Fibroblast of lung (primary cell): ENCODE data around the gene PCSK5. TPM values are rescaled to one million over a fixed set of nuclear protein-coding genes. Genes with fewer than 3 reads are reported as not detected.

Source experiments
- DNase-seq, 2 donors: peaks; one replicate each; pipeline versions ENCODE4 v3.0.0 to v3.0.0-alpha.2; 2010; ENCODE audit warnings: low read depth in 2 of 2
- H2AFZ ChIP-seq: 2 replicates; pipeline ENCODE4 v1.5.1; 2012; ENCODE audit warnings: low read length, control low read depth, inconsistent platforms
- H3K27ac ChIP-seq: 2 replicates; pipeline ENCODE4 v1.5.1; 2011; ENCODE audit warnings: low read length, control low read depth; ENCODE audit not compliant: insufficient read depth
- H3K27me3 ChIP-seq: 2 replicates; pipeline ENCODE4 v1.5.1; 2011; ENCODE audit warnings: mild to moderate bottlenecking, low read length; ENCODE audit not compliant: control insufficient read depth, insufficient read depth
- H3K36me3 ChIP-seq: 2 replicates; pipeline ENCODE4 v1.5.1; 2011; ENCODE audit warnings: low read length; ENCODE audit not compliant: control insufficient read depth, insufficient read depth
- H3K4me1 ChIP-seq: 2 replicates; pipeline ENCODE4 v1.5.1; 2011; ENCODE audit warnings: low read length; ENCODE audit not compliant: control insufficient read depth, insufficient read depth; ENCODE audit errors: extremely low read depth
- H3K4me2 ChIP-seq: 2 replicates; pipeline ENCODE4 v1.5.1; 2011; ENCODE audit warnings: low read length, control low read depth; ENCODE audit not compliant: insufficient read depth; ENCODE audit errors: extremely low read depth
- H3K4me3 ChIP-seq, 4 experiments: fragments of 200-600 bp in 1 of 4; sonication (generic) in 1 of 4; replicated peaks in 1 of 4; 2 replicates each; pipeline ENCODE4 v1.5.1; 2011 to 2016; ENCODE audit warnings: low read length in 4 of 4, low read depth in 3 of 4, mild to moderate bottlenecking in 3 of 4, control low read depth in 2 of 4, inconsistent platforms in 1 of 4, mixed read lengths in 1 of 4; ENCODE audit not compliant: insufficient read depth in 1 of 4; ENCODE audit errors: control extremely low read depth in 1 of 4
- H3K79me2 ChIP-seq: 2 replicates; pipeline ENCODE4 v1.5.1; 2012; ENCODE audit warnings: mild to moderate bottlenecking, low read length, inconsistent platforms; ENCODE audit not compliant: control insufficient read depth, insufficient read depth
- H3K9ac ChIP-seq: 2 replicates; pipeline ENCODE4 v1.5.1; 2011; ENCODE audit warnings: mild to moderate bottlenecking, low read length, control low read depth; ENCODE audit not compliant: insufficient read depth
- H3K9me3 ChIP-seq: 2 replicates; pipeline ENCODE4 v1.5.1; 2012; ENCODE audit warnings: low read depth, low read length; ENCODE audit not compliant: control insufficient read depth, insufficient read depth
- H4K20me1 ChIP-seq: 2 replicates; pipeline ENCODE4 v1.5.1; 2011; ENCODE audit warnings: low read length; ENCODE audit not compliant: control insufficient read depth, insufficient read depth; ENCODE audit errors: extremely low read depth
- EZH2 ChIP-seq: IDR thresholded peaks from 2 replicates; pipeline ENCODE4 v1.5.1; 2012; ENCODE audit warnings: low read length, control low read depth, mild to moderate bottlenecking; ENCODE audit errors: missing control alignments
- polyA plus RNA-seq, 2 donors: library from polyadenylated mRNA; depleted of rRNA in 1 of 2; stranded (reverse) in 1 of 2; unstranded in 1 of 2; fragments of >200 nt; gene quantifications; 2 replicates each; pipeline ENCODE4 v1.2.1, GENCODE V29; 2011 to 2012; ENCODE audit warnings: missing spikeins in 1 of 2
- total RNA-seq: library from RNA; depleted of rRNA; stranded (reverse); fragments of >200 nt; gene quantifications from 2 replicates; pipeline ENCODE4 v1.2.1, GENCODE V29; 2014
- TF ChIP-seq, protein P1 (sequence below), 2 donors: IDR thresholded peaks in 1 of 2; conservative IDR thresholded peaks in 1 of 2; 1 replicate in 1 of 2; 2 replicates in 1 of 2; pipeline ENCODE4 v1.5.1; 2011 to 2012; ENCODE audit warnings: low read length in 2 of 2, control low read depth in 1 of 2, inconsistent platforms in 1 of 2, low read depth in 1 of 2, mild to moderate bottlenecking in 1 of 2

PCSK5 gene
- total and polyA plus RNA-seq, 2 donors (not counting 1 experiment from before 2014, with no cell fraction given): 3.1 to 4.8 TPM

DNA sequence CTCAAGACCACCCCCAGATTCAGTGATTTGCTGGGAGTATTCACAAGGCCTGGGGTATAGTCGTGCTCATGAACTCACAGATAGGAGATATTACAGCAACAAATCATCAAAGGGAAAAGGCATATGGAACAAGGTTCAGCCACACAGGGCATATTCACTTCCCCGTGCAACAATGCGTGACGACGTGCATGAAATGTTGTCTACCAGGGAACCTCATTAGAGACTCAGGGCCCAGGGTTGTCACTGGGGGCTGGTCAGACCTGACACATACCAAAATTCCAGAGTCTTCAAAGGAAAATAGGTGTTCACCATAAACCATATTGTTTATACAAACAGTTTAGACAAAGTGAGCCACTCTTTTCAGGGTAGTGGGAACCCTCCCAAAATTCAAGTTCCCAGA, 291.3 kb downstream of the PCSK5 start:
- Histone ChIP-seq H4K20me1 (no peaks in the 10 kb centered on the region), H3K9ac (no peak overlapping the region), H3K36me3 (no peaks in the 10 kb centered on the region), H3K9me3 (no peaks in the 10 kb centered on the region), H3K27ac (no peak overlapping the region), H3K4me1 (peaks cover 2% of the 10 kb centered on the region), H3K27me3 (no peaks in the 10 kb centered on the region), H2AFZ (no peak overlapping the region), H3K4me2 (no peak overlapping the region), H3K79me2 (no peaks in the 10 kb centered on the region), H3K4me3 (no peak overlapping the region)
- no peak for DNase-seq
- TF ChIP-seq, protein P1, sequence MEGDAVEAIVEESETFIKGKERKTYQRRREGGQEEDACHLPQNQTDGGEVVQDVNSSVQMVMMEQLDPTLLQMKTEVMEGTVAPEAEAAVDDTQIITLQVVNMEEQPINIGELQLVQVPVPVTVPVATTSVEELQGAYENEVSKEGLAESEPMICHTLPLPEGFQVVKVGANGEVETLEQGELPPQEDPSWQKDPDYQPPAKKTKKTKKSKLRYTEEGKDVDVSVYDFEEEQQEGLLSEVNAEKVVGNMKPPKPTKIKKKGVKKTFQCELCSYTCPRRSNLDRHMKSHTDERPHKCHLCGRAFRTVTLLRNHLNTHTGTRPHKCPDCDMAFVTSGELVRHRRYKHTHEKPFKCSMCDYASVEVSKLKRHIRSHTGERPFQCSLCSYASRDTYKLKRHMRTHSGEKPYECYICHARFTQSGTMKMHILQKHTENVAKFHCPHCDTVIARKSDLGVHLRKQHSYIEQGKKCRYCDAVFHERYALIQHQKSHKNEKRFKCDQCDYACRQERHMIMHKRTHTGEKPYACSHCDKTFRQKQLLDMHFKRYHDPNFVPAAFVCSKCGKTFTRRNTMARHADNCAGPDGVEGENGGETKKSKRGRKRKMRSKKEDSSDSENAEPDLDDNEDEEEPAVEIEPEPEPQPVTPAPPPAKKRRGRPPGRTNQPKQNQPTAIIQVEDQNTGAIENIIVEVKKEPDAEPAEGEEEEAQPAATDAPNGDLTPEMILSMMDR (conservative IDR thresholded peaks at IDR 0.05 in 1 of 2, IDR thresholded peaks at IDR 0.05 in 1 of 2; ENCODE audit: low read depth in 1 of 2, low read length in 2 of 2): no peak
- TF ChIP-seq EZH2: no peak

DNA sequence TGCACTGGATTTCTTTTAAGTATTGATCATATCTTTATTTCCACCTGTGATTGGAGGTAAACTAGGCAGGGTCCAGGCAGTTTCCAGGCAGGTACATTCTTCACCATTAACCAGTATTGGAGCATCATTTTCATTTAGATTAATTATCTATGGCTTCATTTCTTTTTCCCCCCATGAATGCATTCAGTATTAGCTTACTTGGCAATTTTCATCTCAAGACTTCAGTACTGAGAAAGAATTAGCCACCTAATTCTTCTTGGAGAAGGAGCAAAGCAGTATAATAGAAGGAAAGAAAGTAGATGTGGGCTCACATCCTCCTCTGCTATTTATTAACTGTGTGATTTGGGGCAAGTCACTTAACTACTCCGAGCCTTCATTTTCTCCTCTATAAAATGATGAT, 295.0 kb downstream of the PCSK5 start:
- Histone ChIP-seq H3K9ac (no peak overlapping the region), H4K20me1 (no peaks in the 10 kb centered on the region), H3K4me2 (no peak overlapping the region), H3K27ac (no peak overlapping the region), H3K9me3 (no peaks in the 10 kb centered on the region), H2AFZ (no peak overlapping the region), H3K79me2 (no peaks in the 10 kb centered on the region), H3K4me1 (peaks cover 2% of the 10 kb centered on the region), H3K36me3 (no peaks in the 10 kb centered on the region), H3K27me3 (no peaks in the 10 kb centered on the region), H3K4me3 (no peak overlapping the region)
- TF ChIP-seq, protein P1 (conservative IDR thresholded peaks at IDR 0.05 in 1 of 2, IDR thresholded peaks at IDR 0.05 in 1 of 2; ENCODE audit: low read depth in 1 of 2, low read length in 2 of 2): no peak
- no peak for TF ChIP-seq EZH2
- DNase-seq: no peak

GRCh38 chr9:76188286-76188685, 297.8 kb downstream of the PCSK5 start:
- TF ChIP-seq EZH2: no peak
- TF ChIP-seq, protein P1 (conservative IDR thresholded peaks at IDR 0.05 in 1 of 2, IDR thresholded peaks at IDR 0.05 in 1 of 2; ENCODE audit: low read depth in 1 of 2, low read length in 2 of 2): no peak
- Histone ChIP-seq H2AFZ (no peak overlapping the region), H3K27ac (no peak overlapping the region), H3K9ac (no peak overlapping the region), H3K4me2 (no peak overlapping the region), H3K79me2 (no peaks in the 10 kb centered on the region), H4K20me1 (no peaks in the 10 kb centered on the region), H3K9me3 (no peaks in the 10 kb centered on the region), H3K4me3 (no peak overlapping the region), H3K27me3 (no peaks in the 10 kb centered on the region), H3K4me1 (no peaks in the 10 kb centered on the region), H3K36me3 (no peaks in the 10 kb centered on the region)
- DNase-seq: no peak
